D721Med (cell line): ENCODE data around the gene KCNT1.

Experiments
- DNase-seq: peaks from one replicate; pipeline ENCODE4 v3.0.0; 2011; ENCODE audit warnings: low spot score; ENCODE audit not compliant: insufficient read length
- FAIRE-seq: peaks from 2 replicates; lab custom pipeline; 2011; peaks lifted over from hg19 to GRCh38; lab: Jason Lieb, UNC
- CTCF ChIP-seq: IDR thresholded peaks from 2 replicates; pipeline ENCODE4 v1.5.1; 2012; ENCODE audit warnings: mild to moderate bottlenecking, control low read depth; ENCODE audit not compliant: insufficient read depth; ENCODE audit errors: missing control alignments

Gene KCNT1

GRCh38 chr9:135732569-135733257 is 30.7 kb downstream of the KCNT1 start:
- DNase-seq: no peak
- no peak for FAIRE-seq
- TF ChIP-seq CTCF: no peak

- FAIRE-seq (no peak), DNase-seq (no peak)
- TF ChIP-seq CTCF: no peak
These were observed 32.7 kb downstream of the KCNT1 start for GRCh38 chr9:135734616-135735144.

- DNase-seq (no peak), FAIRE-seq (no peak)
- no peak for TF ChIP-seq CTCF
These were observed 34.4 kb downstream of the KCNT1 start for GRCh38 chr9:135736272-135736978.

GRCh38 chr9:135736979-135737839 is 35.2 kb downstream of the KCNT1 start:
- no peak for FAIRE-seq
- TF ChIP-seq CTCF: no peak
- no peak for DNase-seq

GRCh38 chr9:135737840-135738521 is 36.0 kb downstream of the KCNT1 start:
- DNase-seq (no peak), FAIRE-seq (no peak)
- TF ChIP-seq CTCF: no peak

GRCh38 chr9:135739271-135740220 is 37.6 kb downstream of the KCNT1 start:
- FAIRE-seq (no peak), DNase-seq (no peak)
- no peak for TF ChIP-seq CTCF
